ENCODE measurements around the gene STK24. TPM values are rescaled to one million over a fixed set of nuclear protein-coding genes. Genes with fewer than 3 reads are reported as not detected.

STK24 gene
- total RNA-seq, 1 donor from 2014 or later = 92.3 TPM

GRCh38 chr13:98459721-98460370, 117.1 kb downstream of the STK24 start:
- no peak overlapping the region for H3K27ac Mint-ChIP-seq (ENCODE audit: unreplicated experiment)
- TF ChIP-seq, protein P1, sequence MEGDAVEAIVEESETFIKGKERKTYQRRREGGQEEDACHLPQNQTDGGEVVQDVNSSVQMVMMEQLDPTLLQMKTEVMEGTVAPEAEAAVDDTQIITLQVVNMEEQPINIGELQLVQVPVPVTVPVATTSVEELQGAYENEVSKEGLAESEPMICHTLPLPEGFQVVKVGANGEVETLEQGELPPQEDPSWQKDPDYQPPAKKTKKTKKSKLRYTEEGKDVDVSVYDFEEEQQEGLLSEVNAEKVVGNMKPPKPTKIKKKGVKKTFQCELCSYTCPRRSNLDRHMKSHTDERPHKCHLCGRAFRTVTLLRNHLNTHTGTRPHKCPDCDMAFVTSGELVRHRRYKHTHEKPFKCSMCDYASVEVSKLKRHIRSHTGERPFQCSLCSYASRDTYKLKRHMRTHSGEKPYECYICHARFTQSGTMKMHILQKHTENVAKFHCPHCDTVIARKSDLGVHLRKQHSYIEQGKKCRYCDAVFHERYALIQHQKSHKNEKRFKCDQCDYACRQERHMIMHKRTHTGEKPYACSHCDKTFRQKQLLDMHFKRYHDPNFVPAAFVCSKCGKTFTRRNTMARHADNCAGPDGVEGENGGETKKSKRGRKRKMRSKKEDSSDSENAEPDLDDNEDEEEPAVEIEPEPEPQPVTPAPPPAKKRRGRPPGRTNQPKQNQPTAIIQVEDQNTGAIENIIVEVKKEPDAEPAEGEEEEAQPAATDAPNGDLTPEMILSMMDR (IDR thresholded peaks at IDR 0.05; ENCODE audit: unreplicated experiment) = no peak

DNA sequence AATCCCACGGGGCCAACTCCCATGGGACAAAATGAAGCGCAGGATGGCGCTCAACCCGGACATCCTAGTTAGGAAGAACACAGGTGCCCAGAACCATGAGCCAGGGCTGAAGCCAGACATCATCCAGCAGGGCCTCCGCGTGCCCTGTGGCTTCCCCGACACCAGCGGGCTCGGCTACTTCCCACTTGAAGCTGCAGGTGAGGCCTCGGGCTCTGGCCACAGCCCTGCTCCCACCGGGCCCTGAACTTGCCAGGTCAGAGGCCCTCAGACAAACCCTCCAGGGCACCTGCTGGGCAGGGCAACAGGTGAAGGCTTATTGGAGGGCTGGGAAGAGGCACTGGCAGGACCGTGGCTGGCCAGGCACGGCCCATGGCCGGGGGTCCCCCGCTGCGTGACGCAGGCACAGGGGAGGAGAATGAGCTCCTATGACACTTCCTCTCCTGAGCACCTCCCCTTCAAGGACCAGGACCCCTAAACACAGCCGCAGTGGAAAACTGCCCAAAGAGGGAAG, 117.7 kb downstream of the STK24 start:
- Mint-ChIP-seq H3K4me1 (ENCODE audit: unreplicated experiment) (peaks cover 18% of the 10 kb centered on the region), H3K36me3 (ENCODE audit: low read depth, unreplicated experiment) (peaks cover 48% of the 10 kb centered on the region), H3K4me3 (ENCODE audit: unreplicated experiment) (peak overlapping the region; percentile 31), H3K27ac (ENCODE audit: unreplicated experiment) (no peak overlapping the region), H3K9me3 (ENCODE audit: unreplicated experiment) (no peaks in the 10 kb centered on the region), H3K27me3 (ENCODE audit: unreplicated experiment) (peaks cover 13% of the 10 kb centered on the region)
- TF ChIP-seq, protein P1 (IDR thresholded peaks at IDR 0.05; ENCODE audit: unreplicated experiment) = no peak
- no peak for DNase-seq (ENCODE audit: low spot score)

More at GRCh38 chr13:98459721-98460370, 117.1 kb downstream of the STK24 start:
- Mint-ChIP-seq H3K4me1 (ENCODE audit: unreplicated experiment) (peaks cover 16% of the 10 kb centered on the region), H3K9me3 (ENCODE audit: unreplicated experiment) (no peaks in the 10 kb centered on the region), H3K27me3 (ENCODE audit: unreplicated experiment) (peaks cover 13% of the 10 kb centered on the region), H3K36me3 (ENCODE audit: low read depth, unreplicated experiment) (peaks cover 41% of the 10 kb centered on the region), H3K4me3 (ENCODE audit: unreplicated experiment) (peak overlapping the region; percentile 31)
- no peak for DNase-seq (ENCODE audit: low spot score)

- no peaks in the 10 kb centered on the region for H3K9me3 Mint-ChIP-seq (ENCODE audit: unreplicated experiment)
- no peak overlapping the region for H3K4me3 Mint-ChIP-seq (ENCODE audit: unreplicated experiment)
These were observed 118.5 kb downstream of the STK24 start for GRCh38 chr13:98458431-98458830.

GRCh38 chr13:98457053-98457452, 119.9 kb downstream of the STK24 start:
- no peak overlapping the region for H3K4me3 Mint-ChIP-seq (ENCODE audit: unreplicated experiment)
- H3K9me3 Mint-ChIP-seq (ENCODE audit: unreplicated experiment) = no peaks in the 10 kb centered on the region
- H3K27me3 Mint-ChIP-seq (ENCODE audit: unreplicated experiment) = peaks cover 10% of the 10 kb centered on the region
- no peak overlapping the region for H3K27ac Mint-ChIP-seq (ENCODE audit: unreplicated experiment)
- H3K4me1 Mint-ChIP-seq (ENCODE audit: unreplicated experiment) = peaks cover 3% of the 10 kb centered on the region
- DNase-seq (ENCODE audit: low spot score) = no peak
- TF ChIP-seq, protein P1 (IDR thresholded peaks at IDR 0.05; ENCODE audit: unreplicated experiment) = no peak
- H3K36me3 Mint-ChIP-seq (ENCODE audit: low read depth, unreplicated experiment) = peaks cover 46% of the 10 kb centered on the region

More at GRCh38 chr13:98458431-98458830, 118.5 kb downstream of the STK24 start:
- TF ChIP-seq, protein P1 (IDR thresholded peaks at IDR 0.05; ENCODE audit: unreplicated experiment) = no peak
- peaks cover 45% of the 10 kb centered on the region for H3K36me3 Mint-ChIP-seq (ENCODE audit: low read depth, unreplicated experiment)
- H3K27me3 Mint-ChIP-seq (ENCODE audit: unreplicated experiment) = peaks cover 13% of the 10 kb centered on the region
- no peak for DNase-seq (ENCODE audit: low spot score)
- peak overlapping the region; percentile 57 for H3K27ac Mint-ChIP-seq (ENCODE audit: unreplicated experiment)
- H3K4me1 Mint-ChIP-seq (ENCODE audit: unreplicated experiment) = peaks cover 17% of the 10 kb centered on the region

DNA sequence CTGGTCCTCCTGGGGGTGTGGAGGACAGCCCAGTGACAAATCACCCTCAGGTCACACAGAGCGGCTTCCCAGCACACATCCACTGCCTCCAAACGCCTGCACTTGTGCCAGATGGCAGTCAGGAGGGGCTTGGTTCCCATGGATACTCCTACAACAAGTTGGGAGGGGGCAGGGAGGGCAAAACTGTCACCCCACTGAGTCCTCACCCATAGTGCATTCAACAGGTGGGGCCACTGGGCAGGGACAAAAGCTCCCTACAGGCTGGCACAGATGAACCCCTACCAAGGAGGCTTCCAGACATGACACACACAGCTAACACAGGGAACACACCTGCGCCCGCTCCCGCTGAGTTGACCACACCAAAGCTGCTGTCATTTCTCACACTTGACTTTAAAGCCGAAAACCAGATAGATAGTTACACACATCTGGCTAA, 120.5 kb downstream of the STK24 start:
- Mint-ChIP-seq H3K27me3 (ENCODE audit: unreplicated experiment) (peaks cover 9% of the 10 kb centered on the region), H3K27ac (ENCODE audit: unreplicated experiment) (no peak overlapping the region), H3K4me1 (ENCODE audit: unreplicated experiment) (peaks cover 8% of the 10 kb centered on the region), H3K9me3 (ENCODE audit: unreplicated experiment) (no peaks in the 10 kb centered on the region), H3K36me3 (ENCODE audit: low read depth, unreplicated experiment) (peaks cover 50% of the 10 kb centered on the region), H3K4me3 (ENCODE audit: unreplicated experiment) (no peak overlapping the region)
- TF ChIP-seq, protein P1 (IDR thresholded peaks at IDR 0.05; ENCODE audit: unreplicated experiment) = no peak
- DNase-seq (ENCODE audit: low spot score) = no peak

All from endothelial cell (in vitro differentiated cells).